GM18858 (cell line): ENCODE measurements around the gene MAP6.

ENCODE experiments used
- ATAC-seq: cut with Tn5 transposase; IDR thresholded peaks from one replicate; pipeline ENCODE4 v1.9.1; 2021; ENCODE audit not compliant: unreplicated experiment

Gene MAP6

DNA sequence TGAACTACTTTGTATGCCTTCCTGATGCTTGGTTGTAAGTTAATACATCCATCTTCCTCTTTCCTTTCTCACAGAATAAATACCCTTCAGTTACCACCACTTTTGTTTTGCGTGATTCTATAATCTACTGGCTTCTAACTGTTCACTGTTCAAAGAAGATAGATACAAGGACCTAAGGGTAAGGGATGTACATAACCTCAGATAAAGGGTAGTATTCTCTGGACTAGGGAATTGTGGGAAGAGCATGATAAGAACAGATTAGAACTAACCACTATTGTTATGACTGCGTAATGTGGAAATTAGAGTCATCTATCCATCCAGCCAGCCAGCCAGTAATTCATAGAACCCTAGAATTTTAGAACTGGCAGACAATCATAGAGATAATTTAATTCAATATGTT lies 36.4 kb downstream of the MAP6 start:
- no peak for ATAC-seq

DNA sequence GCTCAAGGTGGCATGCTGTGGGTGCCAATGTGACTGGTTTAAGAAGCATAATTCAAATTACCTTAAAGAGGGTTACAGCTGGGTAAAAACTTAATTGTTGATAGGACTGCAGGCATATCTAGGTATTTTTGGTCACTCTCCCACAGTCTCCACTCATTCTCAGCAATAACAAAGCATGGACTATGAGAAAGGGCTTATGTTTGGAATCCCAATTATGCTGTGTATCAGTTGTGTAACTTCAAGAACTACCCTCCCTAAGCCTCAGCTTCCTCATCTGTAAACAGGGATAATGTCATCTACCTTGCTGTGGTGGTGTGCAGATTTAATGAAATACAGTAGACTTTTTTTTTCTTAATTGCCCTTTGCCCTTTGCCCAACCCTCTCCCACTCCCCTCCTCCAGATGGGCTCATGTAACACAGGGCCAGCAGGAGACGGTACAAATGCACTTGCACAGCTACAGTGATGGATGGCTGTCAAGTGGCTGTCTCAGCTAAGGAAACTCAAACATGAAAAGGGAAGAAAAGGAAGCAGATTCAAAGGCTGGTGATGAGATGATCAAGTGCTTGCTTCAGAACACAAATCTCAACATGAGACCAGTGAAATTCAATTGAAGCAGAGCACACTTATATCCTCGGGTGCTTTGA lies 37.6 kb downstream of the MAP6 start:
- ATAC-seq = no peak

DNA sequence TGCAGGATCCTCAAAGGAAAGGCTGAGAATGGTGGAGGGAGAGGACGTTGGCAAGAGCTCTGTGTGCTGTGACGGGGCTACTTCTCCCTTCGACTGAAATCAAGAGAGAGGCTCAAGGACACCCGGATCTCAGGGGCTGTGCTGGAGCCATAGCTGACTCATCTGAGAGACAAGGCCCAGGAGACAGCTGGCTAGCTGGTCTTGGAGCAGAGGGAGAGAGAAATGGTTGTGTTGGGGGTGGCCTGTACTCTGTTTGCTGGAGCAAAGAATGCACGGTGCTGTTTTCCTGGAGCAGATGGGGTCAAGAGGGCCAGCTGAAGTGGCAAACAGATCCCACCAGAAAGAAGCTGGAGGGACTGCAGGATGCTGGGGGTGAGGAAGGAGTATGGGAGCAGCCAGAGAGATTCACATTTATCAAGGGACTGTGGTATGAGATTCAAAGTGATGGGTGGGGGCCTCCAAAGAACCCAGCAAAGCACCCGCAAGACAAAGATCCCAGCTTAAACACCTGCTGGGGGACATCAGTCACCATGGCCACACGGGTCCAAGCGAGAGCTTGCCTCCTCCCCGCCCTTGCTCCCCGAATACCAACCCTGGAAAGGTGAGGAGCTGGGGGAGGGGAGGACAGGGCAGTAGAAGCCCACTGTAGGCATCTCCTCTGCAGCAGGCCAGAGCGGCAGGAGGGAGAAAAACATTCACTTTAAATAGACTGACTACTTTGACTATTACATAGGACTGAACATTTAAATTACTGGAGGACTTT lies 40.8 kb downstream of the MAP6 start:
- no peak for ATAC-seq

DNA sequence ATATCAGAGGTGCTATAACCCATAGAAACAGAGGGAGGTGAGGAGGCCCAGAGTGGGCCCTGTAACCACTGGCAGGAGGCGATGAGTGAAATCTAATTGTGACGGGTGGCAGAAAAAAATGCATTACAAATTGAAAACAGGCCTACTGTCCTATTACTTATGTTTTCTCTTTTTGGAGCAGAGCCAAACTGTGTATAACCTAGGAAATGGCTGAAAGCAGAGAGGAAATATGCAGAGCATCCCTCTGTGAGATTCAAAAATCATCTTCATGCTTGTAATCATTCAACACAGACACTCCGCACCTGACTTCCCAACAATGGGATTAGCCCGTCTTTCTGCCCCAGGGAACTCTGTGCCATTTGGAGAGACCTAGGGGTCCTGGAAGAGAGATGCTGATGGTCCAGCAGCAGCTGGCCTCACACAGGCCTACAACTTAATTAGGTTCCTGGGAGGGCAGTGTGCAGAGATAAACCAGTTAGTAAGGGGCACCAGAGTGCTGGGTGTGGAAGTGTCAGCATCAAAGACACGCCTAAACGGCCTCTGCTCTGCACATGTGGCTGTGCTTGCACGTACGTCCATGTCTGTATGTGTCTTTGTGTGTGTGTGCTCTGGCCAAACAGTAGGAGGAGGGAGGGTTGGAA lies 41.8 kb downstream of the MAP6 start:
- ATAC-seq = no peak

DNA sequence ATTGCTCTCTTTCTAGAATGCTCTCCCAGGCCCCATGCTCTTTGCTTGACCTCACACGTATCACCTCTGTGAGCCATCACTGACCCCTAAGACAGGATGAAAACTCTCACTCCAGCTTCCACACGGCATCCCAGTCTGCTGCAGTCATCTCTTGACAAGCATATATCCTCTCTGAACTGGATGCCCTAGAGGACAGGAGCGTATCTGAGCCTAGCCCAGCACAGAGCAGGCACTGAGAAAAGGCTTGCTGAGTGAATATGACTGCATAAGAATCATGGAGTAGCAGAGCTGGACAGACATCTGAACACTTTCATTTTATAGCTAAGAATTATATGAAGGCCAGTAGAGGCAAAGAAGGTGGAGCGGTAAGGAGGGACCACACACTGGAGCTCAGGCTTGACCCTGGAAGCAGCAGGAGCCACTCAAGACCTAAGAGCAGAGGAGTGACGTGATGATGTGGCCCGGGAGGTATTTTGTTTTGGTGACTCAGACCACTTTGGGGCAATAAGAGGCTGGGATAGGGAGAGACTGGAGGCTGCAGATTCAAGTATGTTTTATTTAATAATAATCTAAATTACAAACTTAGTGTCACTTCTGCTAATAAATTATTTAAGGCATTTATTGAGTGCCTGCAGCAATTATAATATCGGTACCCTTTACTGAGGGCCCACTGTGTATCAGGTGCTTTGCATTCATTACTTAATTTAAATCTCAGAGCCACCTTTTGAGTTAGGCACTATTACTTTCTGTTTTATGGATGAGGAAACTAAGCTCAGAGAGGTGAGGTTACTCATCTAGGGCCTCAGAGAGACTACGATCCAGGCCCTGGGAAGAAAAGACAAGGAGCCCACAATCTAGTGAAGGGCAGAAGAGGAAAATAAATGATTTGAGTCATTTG lies 42.6 kb downstream of the MAP6 start:
- no peak for ATAC-seq

DNA sequence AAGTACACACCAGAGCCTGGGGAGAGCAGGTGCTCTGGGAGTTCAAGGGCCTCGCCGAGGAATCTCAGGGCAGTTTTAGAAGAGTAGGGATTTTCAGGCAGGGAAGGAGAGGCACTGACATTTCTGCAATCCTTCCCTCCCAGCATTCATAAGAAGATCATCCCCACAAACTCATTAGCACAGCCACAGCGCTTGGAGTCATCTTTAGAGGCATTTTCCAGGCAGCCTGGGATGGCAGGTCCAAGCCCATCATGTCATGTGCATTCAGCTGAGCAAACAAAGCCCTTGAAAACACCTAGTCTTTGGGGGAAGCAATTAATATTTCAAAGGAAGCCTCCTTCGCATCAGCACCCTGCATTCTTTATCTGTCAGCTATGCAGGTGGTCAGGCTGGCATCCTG lies 43.8 kb downstream of the MAP6 start:
- ATAC-seq = no peak

DNA sequence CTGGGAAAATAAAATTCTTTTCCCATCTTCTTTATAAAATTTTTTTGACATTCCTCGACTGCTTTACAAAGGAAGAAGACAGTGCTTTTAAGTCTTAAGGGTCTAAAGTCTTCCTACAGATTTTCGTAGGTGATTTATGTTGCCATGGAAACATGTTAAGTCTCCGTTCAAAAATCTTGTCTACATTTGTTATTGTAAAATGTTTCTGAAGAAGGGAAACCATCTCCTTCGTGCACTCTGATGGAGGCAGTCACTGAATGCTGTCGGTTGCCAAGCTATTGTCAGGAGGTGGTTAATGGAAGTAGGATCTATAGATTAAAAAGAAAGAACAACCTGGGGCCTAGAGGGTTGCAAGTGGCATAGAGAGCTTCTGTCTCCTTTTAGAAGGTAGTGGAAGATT lies 52.6 kb downstream of the MAP6 start:
- no peak for ATAC-seq

DNA sequence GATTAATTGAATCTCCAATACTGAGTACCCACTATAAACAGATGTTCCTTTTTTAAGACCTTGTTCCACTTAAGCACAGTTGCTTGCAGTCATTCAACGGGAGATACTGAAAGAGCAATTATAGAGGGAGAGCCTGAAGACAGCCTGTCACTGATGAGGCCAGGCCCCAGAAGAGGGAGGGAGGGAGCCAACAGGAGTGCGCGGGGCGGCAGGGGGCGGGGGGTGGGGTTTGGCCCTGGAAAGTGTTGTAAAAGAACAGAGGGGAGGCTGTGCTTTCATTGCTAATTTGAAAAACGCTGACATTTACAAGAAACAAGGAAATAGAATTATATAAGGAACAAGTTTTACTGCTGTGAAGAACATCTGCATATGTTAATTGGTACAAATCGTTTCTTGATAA lies 53.1 kb downstream of the MAP6 start:
- no peak for ATAC-seq

DNA sequence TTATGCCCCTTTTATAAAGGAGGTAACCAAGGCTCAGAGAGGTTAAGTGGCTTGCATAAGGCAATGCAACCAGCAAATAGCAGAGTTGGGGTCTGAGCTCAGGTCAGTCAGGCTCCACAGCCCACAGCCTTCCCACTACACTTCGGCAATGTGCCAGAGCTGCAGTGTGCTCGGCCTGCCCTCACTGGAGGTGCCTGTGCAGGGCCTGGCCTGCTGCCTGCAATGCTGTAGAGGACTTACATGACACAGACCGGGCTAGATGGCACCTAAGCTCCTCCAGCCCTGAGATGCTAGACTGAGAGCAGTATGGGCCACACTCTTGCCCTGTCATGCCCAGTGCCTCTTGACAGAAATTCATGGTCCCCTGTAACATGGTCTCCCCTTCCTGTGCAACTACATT lies 57.0 kb downstream of the MAP6 start:
- no peak for ATAC-seq

DNA sequence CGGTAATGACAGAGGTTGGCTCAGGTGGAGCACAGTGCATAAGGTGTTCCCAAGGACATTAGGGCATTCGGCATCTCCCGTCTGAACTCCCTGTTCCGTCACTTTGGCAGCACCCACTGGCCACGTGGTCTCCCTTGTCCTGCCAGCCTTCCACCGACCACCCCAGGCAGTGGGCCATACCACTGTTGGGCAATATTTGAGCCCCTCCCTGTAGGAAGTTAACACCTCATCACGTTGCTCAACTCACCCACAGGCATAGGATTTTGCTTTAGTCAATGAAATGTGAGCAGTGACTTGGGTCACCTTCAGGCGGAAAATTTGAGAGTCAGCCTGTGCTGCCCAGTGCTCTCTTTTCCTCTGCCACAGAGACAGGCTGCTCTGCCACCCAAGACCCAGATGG lies 62.7 kb downstream of the MAP6 start:
- no peak for ATAC-seq

DNA sequence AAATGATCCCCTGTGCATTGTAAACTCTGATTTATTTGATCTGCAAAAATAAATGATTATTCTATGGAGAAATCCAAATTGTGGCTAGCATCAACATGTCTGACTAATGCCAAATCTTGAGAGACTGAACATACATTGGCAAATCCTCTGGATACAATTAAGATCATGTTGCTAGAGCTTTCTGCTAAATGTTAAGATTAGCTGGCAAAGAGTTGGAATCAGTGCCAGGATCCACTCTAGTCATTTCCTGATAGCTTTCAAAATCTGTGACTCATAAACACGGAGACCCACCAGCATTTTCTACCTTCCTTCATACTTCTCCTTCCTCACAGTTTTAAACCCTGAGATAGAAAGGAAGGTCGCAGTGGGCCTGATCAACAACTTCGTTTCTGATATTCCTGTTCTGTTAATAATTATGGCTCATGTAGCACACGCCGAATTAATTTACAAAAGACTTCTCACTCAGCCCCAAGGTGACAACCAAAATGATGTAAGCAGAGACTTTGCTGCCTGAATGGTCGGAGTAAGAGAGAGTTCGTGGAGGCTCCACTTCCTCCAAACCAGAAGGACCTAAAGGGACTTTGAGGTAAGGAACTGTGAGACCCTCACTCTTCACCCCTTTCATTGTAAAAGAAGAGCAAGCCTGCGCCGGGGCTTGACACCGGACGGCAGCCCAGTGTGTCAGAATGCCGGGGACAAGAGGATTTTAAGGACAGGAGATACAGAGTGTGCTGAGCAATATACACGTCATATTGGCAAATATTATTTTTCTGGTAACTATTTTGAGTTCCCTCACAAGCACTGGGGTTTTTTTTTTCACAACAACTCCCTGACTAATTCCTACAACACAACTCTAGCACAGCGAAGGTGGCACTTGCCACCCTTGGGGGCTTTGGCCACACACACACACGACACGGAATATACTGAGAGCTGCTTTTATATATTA lies 64.8 kb downstream of the MAP6 start:
- no peak for ATAC-seq

DNA sequence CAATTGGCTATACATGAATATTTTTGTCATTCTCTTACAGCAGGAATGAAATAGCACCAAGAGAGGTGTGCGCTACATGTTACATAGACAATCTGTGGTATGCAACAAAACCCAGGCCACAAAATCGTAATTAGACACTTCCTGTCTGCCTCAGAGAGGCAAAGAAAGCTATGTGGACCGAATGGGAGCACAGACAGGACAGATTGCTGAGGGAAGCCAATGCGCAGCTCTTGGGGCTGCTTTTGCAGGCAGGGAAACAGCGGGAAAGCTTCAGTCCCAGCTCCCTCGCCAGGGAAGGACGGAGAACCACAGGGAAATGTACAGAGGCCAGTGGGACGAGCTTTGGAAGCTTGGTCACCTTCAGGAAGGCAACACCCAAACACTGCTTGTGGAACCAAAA lies 65.9 kb downstream of the MAP6 start:
- no peak for ATAC-seq

DNA sequence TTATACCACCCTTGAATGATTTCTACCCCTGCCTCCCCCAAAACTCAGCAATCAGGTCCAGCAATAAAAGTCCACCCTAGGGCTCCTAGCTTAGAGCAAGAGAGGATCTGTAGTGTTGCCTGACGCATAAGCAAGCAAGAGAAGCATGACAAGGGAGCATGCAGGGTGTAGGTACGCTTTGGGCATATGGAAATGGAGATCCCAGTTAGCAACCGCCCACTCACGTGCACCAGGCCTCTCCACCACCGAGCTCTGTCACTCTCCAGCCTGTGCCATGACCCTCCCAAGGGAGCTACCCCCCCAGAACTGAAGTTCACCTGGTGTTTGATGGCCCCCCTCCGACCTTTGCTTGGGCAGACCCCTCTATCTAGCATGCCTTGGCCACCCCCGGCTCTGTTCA lies 67.3 kb downstream of the MAP6 start:
- ATAC-seq = no peak

DNA sequence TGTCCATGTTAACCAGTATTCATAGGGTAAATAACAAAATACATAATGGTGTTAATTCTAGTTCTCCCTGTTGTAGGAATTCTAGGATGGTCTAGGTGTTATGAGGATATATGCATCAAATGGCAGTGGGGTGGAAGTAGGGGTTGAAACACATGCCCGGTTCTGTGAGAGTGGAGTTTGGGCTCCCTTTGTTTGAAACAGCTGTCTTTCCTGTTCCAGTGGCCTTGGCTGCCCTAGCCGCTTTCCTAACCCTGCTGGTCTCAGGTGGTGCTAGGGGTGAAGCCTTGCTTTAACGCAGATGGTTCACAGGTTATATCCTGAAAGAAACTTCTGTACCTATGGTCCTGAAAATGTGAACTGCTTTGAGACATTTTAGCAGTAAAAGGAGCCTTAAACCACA lies 68.5 kb downstream of the MAP6 start:
- no peak for ATAC-seq

DNA sequence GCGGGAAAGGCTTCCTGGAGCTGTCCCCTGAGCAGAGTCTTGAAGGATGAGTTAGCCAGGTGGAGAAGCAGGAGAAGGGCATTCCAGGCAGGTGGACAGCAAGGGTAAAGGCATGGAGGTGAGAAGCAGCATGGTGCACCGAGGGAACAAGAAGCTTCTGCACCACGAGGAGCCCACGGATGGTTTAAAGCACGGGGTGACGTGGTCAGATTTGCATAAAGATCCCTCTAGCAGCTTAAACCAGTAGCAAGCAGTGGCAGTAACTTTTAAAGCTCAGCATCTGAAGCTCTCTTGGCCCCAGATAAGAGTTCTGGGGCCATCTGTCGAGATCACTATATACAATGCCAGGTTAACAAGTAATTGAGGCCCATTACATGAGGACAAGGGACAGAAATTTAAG lies 69.9 kb downstream of the MAP6 start:
- ATAC-seq = no peak

DNA sequence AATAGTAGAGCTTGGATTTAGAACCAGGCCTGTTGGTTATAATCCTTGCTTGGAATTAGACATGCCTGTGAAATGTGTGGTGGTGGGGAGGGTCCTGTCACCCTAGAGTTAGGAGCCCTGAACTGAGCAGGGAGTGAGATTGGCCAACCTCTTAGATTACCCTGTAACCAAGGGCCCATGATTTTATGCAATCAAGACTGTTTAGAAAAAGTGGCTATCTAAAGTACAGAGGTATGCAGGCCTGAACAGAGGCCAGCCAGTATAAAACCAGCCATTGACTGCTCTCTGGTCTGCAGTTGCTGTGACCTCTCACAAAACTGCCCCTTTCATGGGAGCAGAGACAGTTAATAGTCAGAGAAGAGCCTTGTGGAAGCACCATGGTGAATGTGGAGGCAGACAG lies 70.6 kb downstream of the MAP6 start:
- no peak for ATAC-seq

DNA sequence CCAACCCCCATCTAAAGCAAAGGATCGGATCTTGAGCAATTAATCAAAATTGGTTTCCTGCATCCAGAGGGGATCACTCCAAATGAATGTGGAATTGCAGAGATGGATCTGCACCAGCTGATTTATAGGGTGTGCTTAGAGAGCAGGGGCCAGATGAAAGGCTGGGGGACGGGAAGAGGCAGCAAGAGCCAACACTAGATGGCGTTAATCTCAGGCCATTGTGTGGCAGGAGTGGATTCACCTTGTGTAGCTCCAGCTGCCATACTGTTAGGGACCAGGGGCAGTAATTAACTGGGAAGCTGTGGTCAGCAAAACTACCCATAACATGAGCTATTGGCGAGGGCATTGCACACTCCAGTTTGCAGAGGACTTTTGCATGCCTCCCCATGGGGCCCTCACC lies 71.2 kb downstream of the MAP6 start:
- ATAC-seq = no peak

DNA sequence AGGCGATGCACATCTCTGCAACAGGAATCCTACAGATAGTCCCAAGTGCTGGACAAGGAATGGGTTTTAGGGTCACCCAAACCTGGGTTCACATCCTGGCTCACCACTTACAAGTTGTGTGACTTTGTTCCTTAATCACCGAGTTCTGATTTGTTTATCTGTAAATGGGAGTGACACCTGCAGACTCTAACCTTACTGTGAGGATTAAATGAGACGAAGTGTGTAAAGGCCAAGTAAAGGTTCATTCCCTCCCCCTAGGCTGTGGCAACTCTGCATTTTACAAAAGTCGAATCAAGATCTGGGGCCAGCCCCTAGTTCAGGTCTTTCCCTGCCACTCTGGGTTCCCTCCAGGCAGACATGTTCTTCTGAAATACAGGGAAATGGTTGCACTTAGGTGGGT lies 71.9 kb downstream of the MAP6 start:
- ATAC-seq = no peak

DNA sequence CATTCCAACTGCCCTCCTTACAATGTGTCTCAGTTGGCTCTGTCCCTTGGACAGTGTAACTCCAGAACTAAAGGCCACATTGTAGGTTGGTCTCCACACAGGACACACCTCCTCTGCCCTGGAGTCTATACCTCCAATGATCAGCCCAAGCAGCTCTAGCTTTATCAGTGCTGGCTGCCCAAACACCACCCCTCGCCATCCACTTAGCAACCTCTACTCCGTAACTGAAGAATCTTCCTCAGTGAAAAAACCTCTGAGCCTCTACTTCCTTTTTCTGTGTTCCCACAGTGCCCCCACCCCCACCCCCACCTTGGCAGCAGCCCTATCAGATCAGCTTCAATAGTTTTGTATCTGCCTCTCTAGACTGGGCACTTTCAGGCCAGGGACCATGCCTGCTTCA lies 73.4 kb downstream of the MAP6 start:
- no peak for ATAC-seq

DNA sequence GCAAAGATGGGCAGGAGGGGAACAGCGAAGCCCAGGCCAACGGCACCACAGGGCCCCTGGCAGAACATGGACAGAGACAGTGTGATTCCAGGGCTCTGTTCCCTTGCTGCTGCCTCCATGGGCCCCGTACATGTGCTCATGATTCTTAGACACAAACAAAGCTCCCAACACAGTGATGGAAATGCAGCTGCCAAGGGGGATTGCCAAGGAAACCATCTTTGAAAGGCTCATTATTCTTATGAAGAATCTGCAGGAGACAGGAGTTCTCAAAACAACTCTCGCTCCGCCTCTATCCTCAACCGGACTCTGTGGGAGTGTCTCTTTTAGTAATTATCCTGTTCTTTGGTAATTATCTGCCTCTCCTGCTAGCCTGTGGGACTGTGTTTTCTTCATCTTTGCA lies 74.6 kb downstream of the MAP6 start:
- ATAC-seq = no peak
